ENCODE measurements around the gene UTRN. TPM values are rescaled to one million over a fixed set of nuclear protein-coding genes. Genes with fewer than 3 reads are reported as not detected.

Gene UTRN
- total RNA-seq, 1 experiment from 2014 or later: 79.7 TPM

DNA sequence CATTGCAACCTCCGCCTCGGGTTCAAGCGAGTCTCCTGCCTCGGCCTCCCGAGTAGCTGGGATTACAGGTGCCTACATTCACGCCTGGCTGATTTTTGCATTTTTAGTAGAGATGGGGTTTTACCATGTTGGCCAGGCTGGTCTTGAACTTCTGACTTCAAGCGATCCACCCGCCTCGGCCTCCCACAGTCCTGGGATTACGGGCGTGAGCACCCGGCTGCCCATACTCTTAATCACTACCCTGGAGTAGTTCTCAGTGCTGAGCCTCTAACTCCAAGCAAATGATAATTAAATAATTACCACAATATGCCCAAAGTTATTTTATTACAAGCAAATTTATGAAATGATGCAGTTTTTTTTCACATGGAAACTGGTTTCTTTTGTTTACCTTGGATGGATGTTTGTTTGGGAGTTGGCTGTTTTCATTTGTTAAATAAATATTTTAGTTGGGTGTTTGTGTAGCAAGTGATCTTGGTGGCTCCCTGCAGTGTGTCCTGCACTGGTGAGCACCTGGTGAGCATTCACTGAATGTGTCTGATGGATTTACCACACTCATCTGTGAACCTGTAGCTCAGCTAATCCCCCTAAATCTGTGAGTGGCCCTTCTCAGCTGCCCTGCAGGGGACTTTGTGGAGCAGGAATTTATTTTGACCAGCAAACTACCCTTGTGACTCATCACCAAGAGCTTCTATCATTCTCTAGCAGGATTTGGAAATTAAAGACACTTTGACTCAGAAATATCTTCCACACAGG is 36.9 kb downstream of the UTRN start:
- H2BK12ac ChIP-seq (ENCODE audit: insufficient read length, low read depth, low read length): no peak overlapping the region
- H3K27me3 ChIP-seq (ENCODE audit: insufficient read depth, low read length): no peaks in the 10 kb centered on the region
- no peaks in the 10 kb centered on the region for H3K79me2 ChIP-seq (ENCODE audit: insufficient read depth, low read length)
- no peak overlapping the region for H3K4ac ChIP-seq (ENCODE audit: low read depth, low read length)
- Mint-ChIP-seq H3K9me3 (no peaks in the 10 kb centered on the region), H3K36me3 (ENCODE audit: insufficient read depth in 1 of 3, low read depth in 3 of 3) (peaks cover 0 to 9% (median 0%) of the 10 kb centered on the region in 3 experiments; a peak in 3 of 7 replicates), H3K27me3 (ENCODE audit: low read depth) (no peaks in the 10 kb centered on the region), H3K4me1 (peaks cover 53 to 57% of the 10 kb centered on the region in 2 experiments), H3K27ac (peak overlapping the region in 2 of 3 experiments; percentile 80 to 89; a peak in 3 of 7 replicates), H3K4me3 (no peak overlapping the region)
- H2AFZ ChIP-seq (ENCODE audit: low read length): no peak overlapping the region
- H2BK5ac ChIP-seq (ENCODE audit: insufficient read length, low read length): no peak overlapping the region
- H3K23ac ChIP-seq (ENCODE audit: insufficient read length, low read depth, low read length): no peak overlapping the region
- H2AK5ac ChIP-seq (ENCODE audit: insufficient read length, low read length): no peak overlapping the region
- TF ChIP-seq, protein P1, sequence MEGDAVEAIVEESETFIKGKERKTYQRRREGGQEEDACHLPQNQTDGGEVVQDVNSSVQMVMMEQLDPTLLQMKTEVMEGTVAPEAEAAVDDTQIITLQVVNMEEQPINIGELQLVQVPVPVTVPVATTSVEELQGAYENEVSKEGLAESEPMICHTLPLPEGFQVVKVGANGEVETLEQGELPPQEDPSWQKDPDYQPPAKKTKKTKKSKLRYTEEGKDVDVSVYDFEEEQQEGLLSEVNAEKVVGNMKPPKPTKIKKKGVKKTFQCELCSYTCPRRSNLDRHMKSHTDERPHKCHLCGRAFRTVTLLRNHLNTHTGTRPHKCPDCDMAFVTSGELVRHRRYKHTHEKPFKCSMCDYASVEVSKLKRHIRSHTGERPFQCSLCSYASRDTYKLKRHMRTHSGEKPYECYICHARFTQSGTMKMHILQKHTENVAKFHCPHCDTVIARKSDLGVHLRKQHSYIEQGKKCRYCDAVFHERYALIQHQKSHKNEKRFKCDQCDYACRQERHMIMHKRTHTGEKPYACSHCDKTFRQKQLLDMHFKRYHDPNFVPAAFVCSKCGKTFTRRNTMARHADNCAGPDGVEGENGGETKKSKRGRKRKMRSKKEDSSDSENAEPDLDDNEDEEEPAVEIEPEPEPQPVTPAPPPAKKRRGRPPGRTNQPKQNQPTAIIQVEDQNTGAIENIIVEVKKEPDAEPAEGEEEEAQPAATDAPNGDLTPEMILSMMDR (conservative IDR thresholded peaks at IDR 0.05): no peak
- H3K14ac ChIP-seq (ENCODE audit: insufficient read depth, low read length): no peak overlapping the region
- peaks cover 16% of the 10 kb centered on the region; the same call in 1 of the 2 replicates for H3K4me1 ChIP-seq (ENCODE audit: insufficient read depth, low read length)
- no peak overlapping the region for H3K56ac ChIP-seq (ENCODE audit: insufficient read length, low read depth, low read length)
- no peak overlapping the region for H4K5ac ChIP-seq (ENCODE audit: insufficient read length, low read depth, low read length)
- no peak overlapping the region for H4K8ac ChIP-seq (replicated peaks; ENCODE audit: insufficient read length, low read depth, low read length)
- no peak overlapping the region for H3T11ph ChIP-seq (ENCODE audit: low read length)
- H4K91ac ChIP-seq (ENCODE audit: insufficient read length, low read depth, low read length): no peak overlapping the region
- H3K9ac ChIP-seq (ENCODE audit: extremely low read depth, insufficient read length, low read length): no peak overlapping the region
- H2BK15ac ChIP-seq (ENCODE audit: low read depth, low read length): no peak overlapping the region; the same call in 1 of the 2 replicates
- no peak overlapping the region for H2BK20ac ChIP-seq (ENCODE audit: low read depth, low read length, poor library complexity, severe bottlenecking)
- no peaks in the 10 kb centered on the region for H3K9me3 ChIP-seq (ENCODE audit: control insufficient read depth, low read depth, low read length)
- no peaks in the 10 kb centered on the region for H3K79me1 ChIP-seq (ENCODE audit: insufficient read depth, low read depth, low read length, poor library complexity, severe bottlenecking)
- H4K20me1 ChIP-seq (ENCODE audit: control insufficient read depth, insufficient read depth, insufficient read length): no peaks in the 10 kb centered on the region
- no peak overlapping the region for H3K27ac ChIP-seq (ENCODE audit: insufficient read length, low read depth, low read length)
- no peak for DNase-seq
- H2BK120ac ChIP-seq (ENCODE audit: low read depth, low read length, poor library complexity, severe bottlenecking): no peak overlapping the region
- no peaks in the 10 kb centered on the region for H3K23me2 ChIP-seq (ENCODE audit: insufficient read length, low read depth, low read length, poor library complexity, severe bottlenecking)
- H3K18ac ChIP-seq (ENCODE audit: insufficient read length, low read depth, low read length): no peak overlapping the region
- H3K4me2 ChIP-seq (ENCODE audit: insufficient read depth, insufficient read length, low read length): no peak overlapping the region
- WGBS (ENCODE audit: extremely low coverage, insufficient read length, low lambda C conversion rate): no CpG with 5 or more reads among the region's 12 CpGs
